ENCODE results near the gene SLC35A3.

Gene SLC35A3

GRCh38 chr1:100050139-100050538 is 80.3 kb downstream of the SLC35A3 start:
- Histone ChIP-seq H3K4me3 (ENCODE audit: insufficient read length, low read depth) (no peak overlapping the region), H3K27me3 (ENCODE audit: insufficient read depth, insufficient read length) (no peaks in the 10 kb centered on the region), H3K9ac (ENCODE audit: insufficient read length, low read depth) (no peak overlapping the region), H3K4me1 (ENCODE audit: insufficient read depth, insufficient read length) (no peaks in the 10 kb centered on the region), H3K36me3 (ENCODE audit: insufficient read depth, insufficient read length, low read length) (peaks cover 12% of the 10 kb centered on the region), H3K9me3 (ENCODE audit: insufficient read depth, low read length) (no peaks in the 10 kb centered on the region)
- TF ChIP-seq ZNF274 (IDR thresholded peaks at IDR 0.05; ENCODE audit: low read depth, low read length) (no peak), YY1 (IDR thresholded peaks at IDR 0.05; ENCODE audit: insufficient read depth, insufficient read length) (no peak), SUZ12 (IDR thresholded peaks at IDR 0.05; ENCODE audit: extremely low read depth, insufficient read depth, insufficient read length) (no peak)
- DNase-seq (ENCODE audit: low read depth, low spot score) = no peak

GRCh38 chr1:100051401-100051800 is 81.6 kb downstream of the SLC35A3 start:
- no peaks in the 10 kb centered on the region for H3K4me1 ChIP-seq (ENCODE audit: insufficient read depth, insufficient read length)
- no peaks in the 10 kb centered on the region for H3K27me3 ChIP-seq (ENCODE audit: insufficient read depth, insufficient read length)
- H3K9me3 ChIP-seq (ENCODE audit: insufficient read depth, low read length) = no peaks in the 10 kb centered on the region
- no peak for TF ChIP-seq SUZ12 (IDR thresholded peaks at IDR 0.05; ENCODE audit: extremely low read depth, insufficient read depth, insufficient read length)
- no peak overlapping the region for H3K9ac ChIP-seq (ENCODE audit: insufficient read length, low read depth)
- H3K36me3 ChIP-seq (ENCODE audit: insufficient read depth, insufficient read length, low read length) = peaks cover 16% of the 10 kb centered on the region
- H3K4me3 ChIP-seq (ENCODE audit: insufficient read length, low read depth) = no peak overlapping the region
- DNase-seq (ENCODE audit: low read depth, low spot score) = no peak

GRCh38 chr1:100051893-100052292 is 82.1 kb downstream of the SLC35A3 start:
- TF ChIP-seq YY1 (IDR thresholded peaks at IDR 0.05; ENCODE audit: insufficient read depth, insufficient read length) (no peak), ZNF274 (IDR thresholded peaks at IDR 0.05; ENCODE audit: low read depth, low read length) (no peak), SUZ12 (IDR thresholded peaks at IDR 0.05; ENCODE audit: extremely low read depth, insufficient read depth, insufficient read length) (no peak)
- Histone ChIP-seq H3K9me3 (ENCODE audit: insufficient read depth, low read length) (no peaks in the 10 kb centered on the region), H3K36me3 (ENCODE audit: insufficient read depth, insufficient read length, low read length) (peaks cover 17% of the 10 kb centered on the region), H3K9ac (ENCODE audit: insufficient read length, low read depth) (no peak overlapping the region), H3K4me3 (ENCODE audit: insufficient read length, low read depth) (no peak overlapping the region), H3K4me1 (ENCODE audit: insufficient read depth, insufficient read length) (no peaks in the 10 kb centered on the region), H3K27me3 (ENCODE audit: insufficient read depth, insufficient read length) (no peaks in the 10 kb centered on the region)
- no peak for DNase-seq (ENCODE audit: low read depth, low spot score)

- TF ChIP-seq ZNF274 (IDR thresholded peaks at IDR 0.05; ENCODE audit: low read depth, low read length) (no peak), SUZ12 (IDR thresholded peaks at IDR 0.05; ENCODE audit: extremely low read depth, insufficient read depth, insufficient read length) (no peak), YY1 (IDR thresholded peaks at IDR 0.05; ENCODE audit: insufficient read depth, insufficient read length) (no peak)
- Histone ChIP-seq H3K9ac (ENCODE audit: insufficient read length, low read depth) (no peak overlapping the region), H3K36me3 (ENCODE audit: insufficient read depth, insufficient read length, low read length) (peaks cover 17% of the 10 kb centered on the region), H3K9me3 (ENCODE audit: insufficient read depth, low read length) (no peaks in the 10 kb centered on the region), H3K27me3 (ENCODE audit: insufficient read depth, insufficient read length) (no peaks in the 10 kb centered on the region), H3K4me3 (ENCODE audit: insufficient read length, low read depth) (no peak overlapping the region), H3K4me1 (ENCODE audit: insufficient read depth, insufficient read length) (no peaks in the 10 kb centered on the region)
- DNase-seq (ENCODE audit: low read depth, low spot score) = no peak
Measured at GRCh38 chr1:100053119-100053518, 83.3 kb downstream of the SLC35A3 start.

GRCh38 chr1:100053727-100054126 is 83.9 kb downstream of the SLC35A3 start:
- Histone ChIP-seq H3K36me3 (ENCODE audit: insufficient read depth, insufficient read length, low read length) (peaks cover 21% of the 10 kb centered on the region), H3K9me3 (ENCODE audit: insufficient read depth, low read length) (no peaks in the 10 kb centered on the region), H3K4me1 (ENCODE audit: insufficient read depth, insufficient read length) (no peaks in the 10 kb centered on the region), H3K4me3 (ENCODE audit: insufficient read length, low read depth) (no peak overlapping the region), H3K9ac (ENCODE audit: insufficient read length, low read depth) (no peak overlapping the region), H3K27me3 (ENCODE audit: insufficient read depth, insufficient read length) (no peaks in the 10 kb centered on the region)
- TF ChIP-seq YY1 (IDR thresholded peaks at IDR 0.05; ENCODE audit: insufficient read depth, insufficient read length) (no peak), ZNF274 (IDR thresholded peaks at IDR 0.05; ENCODE audit: low read depth, low read length) (no peak), SUZ12 (IDR thresholded peaks at IDR 0.05; ENCODE audit: extremely low read depth, insufficient read depth, insufficient read length) (no peak)
- DNase-seq (ENCODE audit: low read depth, low spot score) = no peak

- Histone ChIP-seq H3K36me3 (ENCODE audit: insufficient read depth, insufficient read length, low read length) (peaks cover 61% of the 10 kb centered on the region), H3K9ac (ENCODE audit: insufficient read length, low read depth) (no peak overlapping the region), H3K27me3 (ENCODE audit: insufficient read depth, insufficient read length) (no peaks in the 10 kb centered on the region), H3K4me3 (ENCODE audit: insufficient read length, low read depth) (no peak overlapping the region), H3K4me1 (ENCODE audit: insufficient read depth, insufficient read length) (no peaks in the 10 kb centered on the region), H3K9me3 (ENCODE audit: insufficient read depth, low read length) (no peaks in the 10 kb centered on the region)
- DNase-seq (ENCODE audit: low read depth, low spot score) = no peak
- TF ChIP-seq SUZ12 (IDR thresholded peaks at IDR 0.05; ENCODE audit: extremely low read depth, insufficient read depth, insufficient read length) (no peak), ZNF274 (IDR thresholded peaks at IDR 0.05; ENCODE audit: low read depth, low read length) (no peak), YY1 (IDR thresholded peaks at IDR 0.05; ENCODE audit: insufficient read depth, insufficient read length) (no peak)
Measured at GRCh38 chr1:100061681-100062080, 91.9 kb downstream of the SLC35A3 start.

- H3K9ac ChIP-seq (ENCODE audit: insufficient read length, low read depth) = no peak overlapping the region
- TF ChIP-seq SUZ12 (IDR thresholded peaks at IDR 0.05; ENCODE audit: extremely low read depth, insufficient read depth, insufficient read length) = no peak
- no peak for TF ChIP-seq ZNF274 (IDR thresholded peaks at IDR 0.05; ENCODE audit: low read depth, low read length)
- no peak for TF ChIP-seq YY1 (IDR thresholded peaks at IDR 0.05; ENCODE audit: insufficient read depth, insufficient read length)
- DNase-seq (ENCODE audit: low read depth, low spot score) = no peak
- no peaks in the 10 kb centered on the region for H3K27me3 ChIP-seq (ENCODE audit: insufficient read depth, insufficient read length)
- H3K4me1 ChIP-seq (ENCODE audit: insufficient read depth, insufficient read length) = no peaks in the 10 kb centered on the region
- no peak overlapping the region for H3K4me3 ChIP-seq (ENCODE audit: insufficient read length, low read depth)
- H3K9me3 ChIP-seq (ENCODE audit: insufficient read depth, low read length) = no peaks in the 10 kb centered on the region
- H3K36me3 ChIP-seq (ENCODE audit: insufficient read depth, insufficient read length, low read length) = peaks cover 76% of the 10 kb centered on the region
Measured at GRCh38 chr1:100065183-100065968, 95.6 kb downstream of the SLC35A3 start.

All from NT2/D1 (cell line).